SH-SY5Y (cell line): ENCODE measurements around the gene DYNLRB1.

ENCODE experiments used
- GATA2 ChIP-seq: IDR thresholded peaks from 2 replicates; pipeline ENCODE4 v1.6.1; 2011; ENCODE audit warnings: mild to moderate bottlenecking, low read depth, low read length
- GATA3 ChIP-seq: IDR thresholded peaks from 2 replicates; pipeline ENCODE4 v1.6.1; 2011; ENCODE audit warnings: low read depth, mild to moderate bottlenecking, low read length, moderate library complexity

DNA sequence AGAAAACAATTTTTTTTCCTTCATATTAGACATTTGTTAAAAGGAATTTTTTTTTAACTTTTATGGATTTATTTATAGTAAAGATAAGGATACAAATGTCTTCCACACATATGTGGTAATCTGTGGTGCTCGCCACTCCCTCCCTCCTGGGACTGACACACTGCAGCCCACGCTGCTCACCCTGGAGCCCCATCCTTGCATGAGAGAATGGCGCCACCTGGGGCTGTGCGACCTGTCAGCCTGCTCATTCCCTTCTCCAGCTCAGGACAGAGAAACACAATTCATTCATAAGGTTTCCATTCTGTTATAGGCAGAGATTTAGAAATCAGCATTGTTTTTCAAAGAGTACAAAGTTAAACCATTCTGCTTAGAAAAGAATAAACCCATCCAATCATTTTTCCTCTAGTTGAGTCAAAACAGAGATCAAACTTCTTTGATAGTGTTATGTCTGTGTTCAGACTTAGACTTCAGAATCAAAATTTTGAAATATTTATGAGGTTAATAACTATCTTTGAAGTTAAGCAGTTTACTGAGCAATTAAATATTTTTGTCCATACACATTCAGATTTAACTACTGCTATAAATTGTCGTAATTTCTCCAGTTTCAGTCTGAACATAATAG lies 42.8 kb upstream of the DYNLRB1 start:
- TF ChIP-seq GATA2 (no peak), GATA3 (no peak)
